B cell (primary cell): ENCODE data around the gene KIF23.

ENCODE experiments used
- CTCF ChIP-seq: fragments of 200-600 bp; IDR thresholded peaks from one replicate; pipeline ENCODE4 v1.8.0; 2022; ENCODE audit warnings: antibody characterized with exemption, mild to moderate bottlenecking
- EZH2 ChIP-seq: IDR thresholded peaks from 2 replicates; pipeline ENCODE4 v1.6.1; 2012; ENCODE audit warnings: borderline replicate concordance, low read depth, mild to moderate bottlenecking, moderate library complexity, low read length; ENCODE audit not compliant: insufficient read depth, poor library complexity, severe bottlenecking

GRCh38 chr15:69413822-69414700, at the start of gene KIF23:
- no peak for TF ChIP-seq CTCF
- no peak for TF ChIP-seq EZH2
